Daoy (cell line): ENCODE data around the gene NDEL1. TPM values are rescaled to one million over a fixed set of nuclear protein-coding genes. Genes with fewer than 3 reads are reported as not detected.

ENCODE experiments used
- DNase-seq: peaks from one replicate; pipeline ENCODE4 v3.0.0-alpha.2; 2015; ENCODE audit warnings: low read depth
- total RNA-seq: library from RNA; depleted of rRNA; stranded (reverse); fragments of >200 nt; shearing (Covaris generic); gene quantifications from 2 replicates; pipeline ENCODE4 v1.2.3, GENCODE V29; 2014; rRNA removed

The NDEL1 gene
- total RNA-seq, 1 experiment from 2014 or later, result 20.7 TPM

DNA sequence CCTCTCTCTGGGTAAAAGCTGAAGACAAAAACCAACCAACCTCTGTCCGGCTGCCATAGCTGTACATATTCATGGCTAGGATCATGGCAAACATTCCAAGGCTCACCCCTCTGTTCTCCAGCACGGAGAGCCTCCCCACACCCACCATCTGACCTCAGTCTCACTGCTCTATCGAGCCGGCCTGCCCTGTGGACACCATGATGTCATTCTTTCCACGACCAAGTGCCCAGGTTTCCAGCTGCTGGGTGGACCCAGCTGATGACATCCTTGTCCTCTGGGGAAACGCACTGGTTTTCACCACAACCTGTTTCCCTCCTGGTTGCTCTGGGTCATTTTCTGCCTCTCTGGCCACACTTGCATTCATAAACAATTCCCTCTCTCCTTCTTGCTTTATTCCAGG, 67.7 kb downstream of the NDEL1 start:
- no peak for DNase-seq

DNA sequence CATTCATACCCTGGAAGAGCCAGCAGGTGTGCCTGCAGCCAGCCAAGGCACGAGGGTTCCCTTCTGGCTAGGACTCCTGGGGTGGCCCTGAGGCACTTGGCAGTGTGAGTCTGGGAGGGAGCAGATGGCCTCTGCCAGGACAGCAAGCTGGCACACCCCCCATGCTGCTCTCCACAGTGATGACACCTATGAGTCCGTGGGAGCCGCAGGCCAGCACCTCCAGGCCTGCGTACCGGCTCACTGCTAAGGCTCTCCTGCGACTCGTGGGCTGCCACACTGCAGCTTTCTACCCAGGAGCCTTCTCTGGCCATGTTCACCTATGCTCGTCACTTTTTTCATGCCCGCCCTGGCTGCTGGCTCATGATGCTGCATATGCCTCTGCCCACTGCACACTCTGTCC, 68.1 kb downstream of the NDEL1 start:
- DNase-seq, result no peak

DNA sequence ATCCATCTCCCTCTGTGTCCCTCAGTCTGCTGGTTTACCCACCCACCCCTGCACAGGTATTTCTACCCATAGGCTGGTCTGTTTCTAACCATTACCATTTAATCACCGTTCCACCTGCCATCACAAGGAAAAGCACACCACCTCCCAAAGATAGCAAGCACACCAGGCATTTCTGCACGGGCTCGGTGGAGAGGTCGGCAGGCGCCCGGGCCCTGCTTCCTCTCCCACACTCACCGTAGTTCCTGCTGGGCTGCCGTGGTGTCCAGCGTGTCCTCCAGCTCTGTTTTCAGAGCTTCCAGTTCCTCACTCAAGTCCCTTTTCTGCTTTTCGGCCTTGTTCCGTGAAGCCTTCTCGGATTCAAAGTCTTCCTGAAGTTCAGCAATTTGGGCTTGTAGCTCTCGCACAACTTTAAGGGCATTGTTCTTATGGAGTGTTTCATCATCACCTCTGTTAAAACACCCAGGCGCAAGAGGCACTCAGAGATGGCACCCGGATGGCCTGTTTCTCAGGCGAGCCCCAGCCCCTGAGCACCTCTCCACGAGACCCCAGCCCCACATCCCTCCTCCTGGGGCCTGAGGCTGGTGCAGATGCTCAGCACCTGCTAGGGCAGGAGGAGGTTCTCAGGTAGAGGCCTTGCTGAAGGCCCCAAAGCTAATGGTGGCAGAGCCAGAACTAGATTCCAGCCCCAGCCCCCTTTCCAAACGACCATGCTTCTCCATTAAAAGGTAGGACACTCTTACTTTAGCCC, 69.0 kb downstream of the NDEL1 start:
- DNase-seq, result no peak

DNA sequence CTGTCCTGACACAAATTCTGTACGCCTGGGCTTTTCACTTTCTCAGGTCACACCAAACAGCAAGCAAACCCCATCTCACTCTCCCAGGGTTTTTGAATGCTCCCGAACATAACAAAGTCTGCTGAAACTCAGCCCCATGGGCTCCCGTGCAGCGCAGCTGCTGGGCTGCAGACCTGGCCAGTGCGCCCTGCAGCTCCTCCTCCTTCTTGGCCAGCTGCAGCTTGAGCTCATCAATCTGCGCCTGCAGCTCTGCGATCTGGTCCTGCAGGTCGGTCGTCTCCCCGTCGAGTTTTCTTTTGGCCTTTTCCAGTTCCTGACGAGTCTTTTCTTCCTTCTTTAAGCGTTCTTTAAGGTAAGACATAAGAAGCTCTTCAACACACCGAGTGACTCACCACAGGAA, 70.5 kb downstream of the NDEL1 start:
- DNase-seq, result no peak

DNA sequence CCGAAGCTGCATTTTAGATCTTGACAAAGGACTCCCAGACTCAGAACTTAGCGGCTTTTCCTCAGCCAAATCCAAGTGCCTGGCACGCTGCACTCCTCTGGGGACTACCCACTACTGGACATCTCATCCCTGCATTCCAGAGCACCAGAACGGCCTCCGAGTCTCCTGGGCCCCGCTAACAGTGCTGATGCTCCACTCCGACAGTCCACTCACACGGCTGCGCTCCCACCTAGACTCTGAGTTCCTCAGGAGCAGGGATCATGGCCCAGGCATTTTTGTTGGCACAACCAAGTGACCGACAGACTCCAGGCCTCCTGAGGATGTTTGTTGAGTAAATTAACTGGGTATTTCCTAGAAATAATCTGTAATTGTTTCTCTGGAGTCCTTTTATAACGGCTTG, 79.1 kb downstream of the NDEL1 start:
- no peak for DNase-seq

Other genes starting within 250 kb of the NDEL1 start
- gene BORCS6, start 245.7 kb upstream of the NDEL1 start, total RNA-seq, result 3.3 and 3.6 TPM in 2 replicates
- gene AURKB, start 225.3 kb upstream of the NDEL1 start, total RNA-seq, result 105 and 136 TPM in 2 replicates
- gene CTC1, start 187.8 kb upstream of the NDEL1 start, total RNA-seq, result 1.7 and 1.8 TPM in 2 replicates
- gene PFAS, start 186.6 kb upstream of the NDEL1 start, total RNA-seq, result 35.1 and 37.1 TPM in 2 replicates
- gene RANGRF, start 147.2 kb upstream of the NDEL1 start, total RNA-seq, result 6.9 and 10.6 TPM in 2 replicates
- gene SLC25A35, start 140.5 kb upstream of the NDEL1 start, total RNA-seq, result 0.63 and 0.86 TPM in 2 replicates
- gene ARHGEF15, start 125.6 kb upstream of the NDEL1 start, total RNA-seq, result not detected in 2 replicates
- gene ODF4, start 96.0 kb upstream of the NDEL1 start, total RNA-seq, result not detected in 2 replicates
- gene RPL26, start 52.7 kb upstream of the NDEL1 start, total RNA-seq, result 4,153 and 4,235 TPM in 2 replicates
- gene RNF222, start 38.1 kb upstream of the NDEL1 start, total RNA-seq, result not detected in 2 replicates
- gene MYH10, start 194.8 kb downstream of the NDEL1 start, total RNA-seq, result 28.4 and 32.9 TPM in 2 replicates